Measurements from ENCODE around the gene CCDC24.

DNA sequence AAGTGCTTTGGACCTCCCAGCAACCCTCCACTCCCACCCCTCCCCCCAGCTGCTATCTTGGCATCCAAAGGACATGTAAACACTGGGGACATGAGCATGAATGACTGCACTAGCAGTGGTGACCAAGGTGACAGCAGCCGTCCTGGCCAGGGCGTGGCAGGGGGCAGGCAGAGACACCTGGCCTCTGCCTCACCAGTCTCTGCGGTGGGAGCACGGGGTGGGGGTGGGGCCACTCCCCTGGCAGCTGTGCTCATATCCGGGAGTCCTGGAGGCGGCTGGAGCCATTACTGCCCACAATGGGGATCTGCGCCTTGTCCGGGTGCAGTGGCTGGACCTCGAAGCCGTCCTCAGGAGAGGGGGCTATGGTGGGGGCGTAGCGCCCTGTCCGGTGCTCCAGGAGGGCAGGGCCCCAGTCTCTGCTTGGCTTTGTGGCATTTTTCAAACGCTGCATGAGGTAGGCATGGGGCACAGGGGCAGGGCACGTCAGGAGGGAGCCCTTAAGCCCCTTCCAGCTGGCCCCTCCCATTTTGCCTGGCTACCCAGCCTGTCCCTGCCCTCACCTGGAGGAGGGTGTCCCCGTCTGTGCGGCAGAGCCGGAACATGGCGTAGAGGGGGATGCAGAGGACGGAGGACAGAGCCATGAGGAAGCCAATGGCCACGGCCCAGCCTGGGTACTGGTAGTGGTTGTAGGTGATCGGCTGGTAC, 6.0 kb downstream of the CCDC24 start:
- TF ChIP-seq, protein P1, sequence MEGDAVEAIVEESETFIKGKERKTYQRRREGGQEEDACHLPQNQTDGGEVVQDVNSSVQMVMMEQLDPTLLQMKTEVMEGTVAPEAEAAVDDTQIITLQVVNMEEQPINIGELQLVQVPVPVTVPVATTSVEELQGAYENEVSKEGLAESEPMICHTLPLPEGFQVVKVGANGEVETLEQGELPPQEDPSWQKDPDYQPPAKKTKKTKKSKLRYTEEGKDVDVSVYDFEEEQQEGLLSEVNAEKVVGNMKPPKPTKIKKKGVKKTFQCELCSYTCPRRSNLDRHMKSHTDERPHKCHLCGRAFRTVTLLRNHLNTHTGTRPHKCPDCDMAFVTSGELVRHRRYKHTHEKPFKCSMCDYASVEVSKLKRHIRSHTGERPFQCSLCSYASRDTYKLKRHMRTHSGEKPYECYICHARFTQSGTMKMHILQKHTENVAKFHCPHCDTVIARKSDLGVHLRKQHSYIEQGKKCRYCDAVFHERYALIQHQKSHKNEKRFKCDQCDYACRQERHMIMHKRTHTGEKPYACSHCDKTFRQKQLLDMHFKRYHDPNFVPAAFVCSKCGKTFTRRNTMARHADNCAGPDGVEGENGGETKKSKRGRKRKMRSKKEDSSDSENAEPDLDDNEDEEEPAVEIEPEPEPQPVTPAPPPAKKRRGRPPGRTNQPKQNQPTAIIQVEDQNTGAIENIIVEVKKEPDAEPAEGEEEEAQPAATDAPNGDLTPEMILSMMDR (IDR thresholded peaks at IDR 0.05): no peak
- no peak for TF ChIP-seq POLR2A (IDR thresholded peaks at IDR 0.05)
